Ramos (cell line): Measurements from ENCODE around the gene PTMA.

Experiments used
- in situ Hi-C: fragments of 300-500 bp; cut with MboI; formaldehyde crosslinking; loops from one replicate; pipeline ENCODE4 v1.14.3; 2022; ENCODE audit warnings: low sequenced_read_pairs; ENCODE audit not compliant: unreplicated experiment

The PTMA gene, protein sequence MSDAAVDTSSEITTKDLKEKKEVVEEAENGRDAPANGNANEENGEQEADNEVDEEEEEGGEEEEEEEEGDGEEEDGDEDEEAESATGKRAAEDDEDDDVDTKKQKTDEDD

GRCh38 chr2:231707927-231708772, at the start of gene PTMA:
PTMA (plus strand) TSS chr2:231708525; CDS start chr2:231708707, 182 bp downstream.
- in situ Hi-C loops = loop anchor here (5.0 kb wide), 1 partner anchor 36 kb away; no protein-coding TSS in a partner anchor

GRCh38 chr2:231660073-231660472, 48.3 kb upstream of the PTMA start:
- in situ Hi-C loops = loop anchor here (25.0 kb wide), 1 partner anchor 1702 kb away; the partner anchor contains the start of gene DGKD

DNA sequence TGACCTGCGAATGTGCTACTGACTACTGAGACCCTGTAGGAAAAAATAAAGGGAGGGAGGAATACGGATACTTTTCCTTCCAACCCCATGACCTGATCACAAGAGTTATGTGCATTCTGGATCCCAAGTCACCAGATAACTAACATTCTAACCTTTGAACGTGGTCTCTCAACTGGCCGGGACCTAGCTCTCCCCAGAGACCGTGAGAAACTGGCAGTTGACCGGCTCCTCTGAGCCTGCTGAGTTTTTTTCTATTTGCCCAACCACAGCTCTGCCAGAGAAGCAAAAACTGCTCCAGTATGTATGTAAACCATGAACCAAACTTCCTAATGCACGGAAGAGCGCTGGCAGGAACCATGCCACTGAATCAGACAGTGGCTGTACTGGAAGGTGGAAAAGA, 47.5 kb upstream of the PTMA start:
- in situ Hi-C loops = loop anchor here (25.0 kb wide), 1 partner anchor 1701 kb away; the partner anchor contains the start of gene DGKD

GRCh38 chr2:231661422-231662027, 46.8 kb upstream of the PTMA start:
- in situ Hi-C loops = loop anchor here (25.0 kb wide), 1 partner anchor 1701 kb away; the partner anchor contains the start of gene DGKD

GRCh38 chr2:231662028-231662810, 46.1 kb upstream of the PTMA start:
- in situ Hi-C loops = loop anchor here (25.0 kb wide), 1 partner anchor 1700 kb away; the partner anchor contains the start of gene DGKD

DNA sequence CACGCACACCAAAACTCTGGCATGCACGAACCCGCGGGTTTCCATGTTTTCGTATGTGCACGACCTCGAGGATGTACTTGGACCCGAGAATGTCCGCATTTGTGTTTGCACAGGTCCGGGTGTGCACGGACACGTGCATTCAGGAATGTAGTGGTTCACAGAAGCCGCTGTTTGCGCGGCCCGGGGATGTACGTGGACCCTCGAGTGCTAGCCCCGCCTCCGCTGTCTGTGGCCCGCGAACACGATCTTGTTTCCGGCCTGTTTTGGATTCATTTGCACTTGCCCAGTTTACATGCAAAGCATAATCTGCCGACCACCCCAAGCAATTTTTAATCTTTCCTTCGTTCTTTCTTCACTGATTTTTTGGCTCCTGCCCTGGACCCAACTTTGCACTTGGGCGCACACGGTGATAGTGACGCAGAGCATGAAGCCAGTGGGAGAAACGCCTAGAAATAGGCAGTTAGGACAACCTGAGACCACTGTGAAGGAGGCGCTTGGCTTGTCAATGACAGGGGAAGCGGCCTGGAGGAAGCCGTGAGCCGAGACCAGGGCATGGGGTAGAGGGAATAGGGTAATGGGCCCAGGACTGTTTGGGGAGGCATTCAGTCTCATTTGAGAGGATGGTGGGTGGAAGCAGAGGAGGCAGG, 45.4 kb upstream of the PTMA start:
- in situ Hi-C loops = loop anchor here (25.0 kb wide), 1 partner anchor 1699 kb away; the partner anchor contains the start of gene DGKD

DNA sequence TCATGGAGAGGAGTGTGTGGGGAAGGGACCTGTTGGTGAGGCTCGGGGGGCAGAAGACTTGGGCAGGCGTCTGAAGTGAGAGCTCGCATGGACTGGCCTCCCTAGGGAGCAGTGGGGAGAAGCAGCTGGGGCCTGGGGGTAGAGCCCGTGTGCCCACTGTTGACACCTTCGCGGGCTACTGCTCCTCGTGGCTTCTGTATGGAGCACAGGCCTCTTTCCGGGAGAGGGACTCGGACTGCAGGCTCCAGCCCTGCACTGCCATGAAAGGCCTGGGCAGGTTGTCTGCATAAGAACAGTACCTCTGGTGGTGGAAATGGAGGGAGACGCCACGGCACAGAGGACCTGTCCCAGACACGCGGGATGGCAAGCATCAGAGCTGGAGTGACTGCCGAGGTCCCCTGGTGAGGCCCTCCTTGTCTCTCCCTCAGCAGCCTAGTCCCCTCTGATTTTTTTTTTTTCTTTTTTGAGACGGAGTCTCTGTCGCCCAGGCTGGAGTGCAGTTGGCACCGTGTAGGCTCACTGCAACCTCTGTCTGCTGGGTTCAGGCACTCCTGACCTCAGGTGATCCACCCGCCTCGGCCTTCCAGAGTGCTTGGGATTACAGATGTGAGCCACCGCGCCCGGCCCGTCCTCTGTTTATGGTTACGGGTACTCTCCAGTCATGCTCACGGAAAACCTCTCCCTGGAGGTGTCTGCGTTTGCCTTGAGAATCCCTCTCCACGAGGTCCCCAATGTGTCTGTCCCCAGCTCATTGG, 44.7 kb upstream of the PTMA start:
- in situ Hi-C loops = loop anchor here (25.0 kb wide), 1 partner anchor 1699 kb away; the partner anchor contains the start of gene DGKD

DNA sequence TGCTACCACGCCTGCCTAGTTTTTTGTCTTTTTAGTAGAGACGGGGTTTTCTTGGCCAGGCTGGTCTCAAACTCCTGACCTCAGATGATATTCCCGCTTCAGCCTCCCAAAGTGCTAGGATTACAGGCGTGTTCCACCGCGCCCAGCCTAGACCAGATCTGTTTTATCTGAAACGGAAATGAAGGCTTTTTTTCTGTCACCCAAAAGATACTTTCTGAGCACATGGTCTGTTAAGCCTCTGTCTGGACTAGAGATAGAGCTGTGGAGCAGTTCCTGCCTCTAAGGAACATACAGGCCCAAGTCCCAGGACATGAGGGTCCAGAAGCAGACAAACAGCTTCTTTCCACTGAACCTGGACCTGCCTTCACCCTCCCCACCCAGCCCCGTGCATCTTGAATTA, 43.6 kb upstream of the PTMA start:
- in situ Hi-C loops = loop anchor here (5.0 to 25.0 kb wide), 2 partner anchors 47 to 1698 kb away; partner anchors contain the start of gene DGKD

DNA sequence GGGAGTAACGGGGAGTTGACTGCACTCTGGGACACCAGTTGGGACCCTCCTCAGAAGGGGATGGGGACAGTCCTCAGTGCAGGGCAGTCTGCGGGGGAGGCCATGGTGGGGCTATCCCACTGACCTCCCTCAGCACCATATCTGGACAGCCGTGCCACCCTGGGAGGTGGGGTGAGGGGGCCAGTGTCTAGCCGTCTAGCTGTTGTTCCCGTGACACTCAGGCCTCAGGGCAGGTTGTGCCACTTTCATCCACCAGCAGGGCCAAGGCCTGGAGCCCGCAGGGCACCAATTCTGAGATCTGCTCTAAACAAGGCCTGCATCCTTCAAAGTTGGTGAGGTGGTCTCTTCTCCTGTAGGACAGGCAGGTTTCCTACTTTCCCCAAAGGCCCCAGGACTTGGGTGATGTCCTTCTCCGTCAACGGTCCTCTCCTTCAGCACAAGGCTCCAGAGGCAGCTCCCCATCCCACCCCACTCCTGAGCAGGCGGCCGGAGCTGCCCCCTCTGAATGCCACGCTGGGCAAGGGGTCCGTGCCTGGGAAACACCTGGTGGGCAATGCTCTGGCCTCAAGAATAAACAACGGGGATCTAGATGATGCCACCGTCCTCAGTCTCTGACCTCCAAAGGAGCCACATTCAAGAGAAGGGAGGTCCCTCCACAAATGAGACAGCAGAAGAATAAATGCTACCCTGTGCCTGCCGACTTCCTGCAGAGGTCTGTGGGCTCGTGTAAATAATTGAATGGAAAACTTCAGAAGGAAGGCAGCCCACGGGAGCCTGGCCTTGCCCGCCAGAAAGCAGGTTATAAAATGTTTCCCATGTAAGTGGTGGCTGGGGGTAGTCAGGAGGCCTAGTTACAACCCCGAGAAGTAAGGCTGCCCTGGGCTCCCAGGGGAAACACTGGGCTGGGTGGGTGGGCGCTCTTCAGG, 42.8 kb upstream of the PTMA start:
- in situ Hi-C loops = loop anchor here (5.0 to 25.0 kb wide), 2 partner anchors 48 to 1697 kb away; partner anchors contain the start of gene DGKD

DNA sequence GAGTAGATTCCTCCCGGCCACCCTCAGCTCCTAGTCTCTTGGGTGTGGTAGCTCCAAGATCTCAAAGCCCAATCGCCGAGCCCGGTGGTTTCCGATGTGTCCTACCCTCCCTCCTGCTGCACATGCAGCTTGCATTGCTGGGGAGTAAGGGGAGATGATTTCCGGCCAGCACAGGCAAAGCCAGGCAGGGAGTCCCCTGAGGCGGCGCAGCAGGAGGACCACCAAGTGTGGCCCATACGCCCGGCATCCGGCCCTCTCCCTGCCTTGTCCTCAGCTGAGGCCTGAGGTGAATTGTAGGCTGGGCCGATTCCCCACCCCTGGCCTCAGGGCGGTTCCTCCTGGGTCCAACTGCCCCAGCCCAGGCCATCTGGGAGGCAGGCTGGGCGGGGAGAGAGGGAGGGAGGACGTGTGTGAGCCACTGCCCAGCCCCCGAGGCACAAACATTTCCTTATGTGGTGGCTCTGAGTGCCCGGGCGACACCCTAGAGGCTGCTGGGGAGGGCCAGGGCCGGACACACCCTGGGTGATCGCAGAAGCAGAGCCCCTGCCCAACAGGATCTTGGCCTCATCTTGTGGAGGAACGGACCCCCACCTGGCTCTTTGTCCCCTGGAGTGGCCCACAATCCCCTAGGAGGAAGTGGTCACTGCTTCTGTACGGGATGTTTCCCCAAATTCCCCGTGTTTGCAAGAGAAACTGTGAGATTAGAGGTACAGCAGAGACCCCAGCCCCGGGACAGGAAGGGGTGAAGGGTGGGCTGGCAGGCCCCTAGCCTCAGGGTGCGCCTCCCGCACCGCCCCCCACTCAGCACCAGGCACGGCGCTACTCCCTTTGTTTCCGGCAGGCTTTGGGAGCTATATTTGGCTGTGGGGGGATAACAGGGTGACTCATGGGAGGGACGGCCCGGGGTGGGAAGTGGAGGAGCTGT, 41.9 kb upstream of the PTMA start:
- in situ Hi-C loops = loop anchor here (5.0 to 25.0 kb wide), 2 partner anchors 49 to 1696 kb away; partner anchors contain the start of gene DGKD

GRCh38 chr2:231667096-231667427, 41.3 kb upstream of the PTMA start:
- in situ Hi-C loops = loop anchor here (5.0 to 25.0 kb wide), 2 partner anchors 50 to 1695 kb away; partner anchors contain the start of gene DGKD

DNA sequence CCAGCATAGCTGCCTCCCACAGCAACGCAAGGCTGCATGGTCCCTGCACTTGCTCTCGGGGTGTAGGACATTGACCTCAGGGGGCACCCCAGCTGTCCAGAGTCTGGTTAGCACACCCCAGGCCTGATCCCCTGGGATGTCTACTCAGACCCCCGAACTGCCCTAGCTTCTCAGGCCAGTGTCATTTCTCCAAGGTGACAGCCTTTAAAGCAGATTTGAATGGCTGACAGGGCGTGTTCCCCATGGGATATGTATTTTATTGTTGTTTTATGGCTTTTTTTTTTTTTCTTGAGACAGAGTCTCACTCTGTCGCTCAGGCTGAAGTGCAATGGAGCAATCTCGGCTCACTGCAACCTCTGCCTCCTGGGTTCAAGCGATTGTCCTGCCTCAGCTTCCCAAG, 40.8 kb upstream of the PTMA start:
- in situ Hi-C loops = loop anchor here (5.0 to 25.0 kb wide), 2 partner anchors 50 to 1695 kb away; partner anchors contain the start of gene DGKD

- in situ Hi-C loops = loop anchor here (5.0 to 25.0 kb wide), 2 partner anchors 52 to 1693 kb away; partner anchors contain the start of gene DGKD
Measured at GRCh38 chr2:231668981-231669380, 39.3 kb upstream of the PTMA start.

GRCh38 chr2:231671270-231672050, 36.9 kb upstream of the PTMA start:
- in situ Hi-C loops = loop anchor here (5.0 to 25.0 kb wide), 2 partner anchors 36 to 1691 kb away; partner anchors contain the start of genes DGKD and PTMA

DNA sequence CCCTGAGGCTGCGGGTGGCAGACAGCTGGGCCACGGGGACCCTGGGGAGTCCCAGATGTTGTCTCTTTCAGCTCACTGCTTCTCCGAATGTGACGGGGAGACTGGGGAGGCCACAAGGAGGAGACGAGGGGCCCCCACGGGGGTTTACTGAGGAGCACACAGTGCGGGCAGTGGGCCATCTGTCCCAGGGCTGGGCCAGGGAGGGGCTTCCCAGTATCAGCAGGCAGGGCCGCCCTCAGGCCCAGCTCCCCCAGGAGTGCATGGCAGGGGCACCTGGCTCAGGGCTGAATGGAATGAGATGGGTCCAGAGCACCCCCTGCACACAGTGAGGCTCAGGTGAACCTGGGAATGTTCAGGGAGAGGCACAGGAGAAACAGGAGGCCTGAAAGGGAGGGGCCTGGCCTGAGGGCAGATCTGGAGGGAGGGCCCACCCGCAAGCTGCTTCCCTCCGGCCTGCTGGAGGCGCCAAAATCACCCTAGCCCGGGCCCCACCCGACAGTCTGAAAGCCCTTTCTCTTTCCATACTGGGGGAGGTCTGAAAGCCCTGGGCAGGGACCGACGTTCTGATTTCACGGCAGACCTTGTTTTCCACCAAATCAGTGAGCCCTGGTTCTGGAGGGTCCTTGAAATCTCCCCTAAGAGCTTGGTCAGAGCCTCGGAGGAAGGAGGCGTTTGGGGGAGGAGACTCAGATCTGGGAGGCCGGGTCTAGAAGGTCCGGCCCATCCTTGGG, 35.5 kb upstream of the PTMA start:
- in situ Hi-C loops = loop anchor here (5.0 to 25.0 kb wide), 2 partner anchors 35 to 1690 kb away; partner anchors contain the start of genes DGKD and PTMA
